Sigmoid colon (tissue), 7 donors: ENCODE measurements around the gene RNASEL. TPM values are rescaled to one million over a fixed set of nuclear protein-coding genes. Genes with fewer than 3 reads are reported as not detected.
"Not testable (repeated sequence)": the region's sequence is repeated elsewhere in the genome, so short reads cannot be mapped to it uniquely, and the experiment has no call there.

Experiments
- DNase-seq: peaks from one replicate; pipeline ENCODE4 v3.0.0-alpha.2; 2019
- H3K27ac ChIP-seq, 4 donors: fragments of 200-600 bp; sonication (generic); one replicate each; pipeline ENCODE4 v1.5.1; 2016 to 2019; ENCODE audit warnings: mild to moderate bottlenecking in 1 of 4
- H3K27me3 ChIP-seq, 3 donors: fragments of 200-600 bp; sonication (generic); one replicate each; pipeline ENCODE4 v1.5.1; 2019; ENCODE audit warnings: mild to moderate bottlenecking in 1 of 3
- H3K36me3 ChIP-seq, 4 donors: fragments of 200-600 bp; sonication (generic); one replicate each; pipeline ENCODE4 v1.5.1; 2016 to 2019
- H3K4me1 ChIP-seq, 4 donors: fragments of 200-600 bp; sonication (generic); one replicate each; pipeline ENCODE4 v1.5.1; 2017 to 2019
- H3K4me3 ChIP-seq, 4 donors: fragments of 200-600 bp; sonication (generic); one replicate each; pipeline ENCODE4 v1.5.1; 2017 to 2019; ENCODE audit warnings: mild to moderate bottlenecking in 2 of 4, moderate library complexity in 1 of 4
- H3K9me3 ChIP-seq, 4 donors: fragments of 200-600 bp in 3 of 4; sonication (generic) in 3 of 4; one replicate each; pipeline versions ENCODE4 v1.5.1 to v1.6.1; 2013 to 2019
- CTCF ChIP-seq, 4 experiments: fragments of 450-650 bp in 3 of 4; fragments of 200-600 bp in 1 of 4; IDR thresholded peaks; one replicate each; pipeline ENCODE4 v1.5.1; 2016 to 2019; ENCODE audit warnings: antibody characterized with exemption in 4 of 4, mild to moderate bottlenecking in 3 of 4, moderate library complexity in 2 of 4
- EP300 ChIP-seq, 4 donors: sonication (generic); formaldehyde crosslinking; IDR thresholded peaks; one replicate each; pipeline ENCODE4 v1.6.1; 2017; ENCODE audit warnings: antibody characterized with exemption in 4 of 4
- POLR2A ChIP-seq, 2 donors: fragments of 450-650 bp; IDR thresholded peaks; one replicate each; pipeline ENCODE4 v1.6.1; 2016; ENCODE audit warnings: antibody characterized with exemption in 2 of 2, mild to moderate bottlenecking in 2 of 2, moderate library complexity in 2 of 2
- POLR2AphosphoS5 ChIP-seq, 4 donors: sonication (generic); formaldehyde crosslinking; IDR thresholded peaks; one replicate each; pipeline ENCODE4 v1.6.1; 2017; ENCODE audit warnings: antibody characterized with exemption in 4 of 4
- WGBS, 2 donors: extraction: QIAGEN DNeasy Blood & Tissue Kit; methylation state at CpG; one replicate each; pipeline ENCODE4 v1.1.7; 2013; 5-methylcytosine and 5-hydroxymethylcytosine counted together
- intact Hi-C: fragments of 100-400 bp; cut with DNase I; formaldehyde crosslinking; loops from one replicate; pipeline ENCODE4 v1.15.1; 2023
- polyA plus RNA-seq, 3 donors: library from polyadenylated mRNA; stranded (reverse); fragments of 200-250 nt; gene quantifications; one replicate each; pipeline ENCODE4 v1.2.3, GENCODE V29; 2013
- total RNA-seq, 4 donors: library from RNA; depleted of rRNA; stranded (reverse); fragments of >200 nt; gene quantifications; one replicate each; pipeline ENCODE4 v1.1.0, GENCODE V29; 2016
- donor health status: healthy with polysubstance abuse.
- donor health status: Bipolar disorder and iron deficiency.
- donor health status: healthy.

RNASEL gene
- total and polyA plus RNA-seq, 7 donors: 6.0 to 10.0 (median 7.4) TPM

GRCh38 chr1:182633657-182634281 is 44.7 kb upstream of the RNASEL start:
- Histone ChIP-seq H3K4me1 (peaks cover 0 to 8% (median 0%) of the 10 kb centered on the region in 4 donors), H3K27ac (no peak overlapping the region), H3K27me3 (no peaks in the 10 kb centered on the region), H3K36me3 (no peaks in the 10 kb centered on the region), H3K4me3 (no peak overlapping the region), H3K9me3 (no peaks in the 10 kb centered on the region)
- TF ChIP-seq POLR2AphosphoS5 (IDR thresholded peaks at IDR 0.05) (no peak), POLR2A (IDR thresholded peaks at IDR 0.05) (no peak), EP300 (IDR thresholded peaks at IDR 0.05) (no peak), CTCF (IDR thresholded peaks at IDR 0.05) (no peak)
- intact Hi-C loops: no loop called here
- DNase-seq: no peak
- WGBS, 2 donors: 32 to 56% methylated on average over 11 of the region's 11 CpGs

DNA sequence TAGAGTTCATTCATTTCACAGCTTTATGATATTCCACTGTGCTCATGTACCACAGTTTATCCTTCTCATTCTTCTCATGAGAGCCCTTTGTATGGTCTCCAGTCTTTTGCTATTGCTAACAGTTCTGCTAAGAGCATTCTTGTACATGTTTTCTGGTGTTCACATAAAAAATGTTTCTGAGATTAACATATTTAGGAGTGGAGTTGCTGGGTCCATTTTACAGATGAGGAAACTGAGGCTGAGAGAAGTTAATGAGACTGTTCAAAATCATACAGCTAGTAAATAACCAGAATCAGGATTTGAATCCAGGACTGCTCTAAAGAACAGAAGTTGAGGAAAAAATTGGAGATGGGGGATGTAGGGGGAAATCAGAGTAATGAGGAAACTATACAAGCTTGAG is 44.0 kb upstream of the RNASEL start:
- no peaks in the 10 kb centered on the region for H3K9me3 ChIP-seq
- peaks cover 0 to 8% (median 0%) of the 10 kb centered on the region in 4 donors for H3K4me1 ChIP-seq
- TF ChIP-seq POLR2A (IDR thresholded peaks at IDR 0.05) (no peak), EP300 (IDR thresholded peaks at IDR 0.05) (no peak), CTCF (IDR thresholded peaks at IDR 0.05) (no peak), POLR2AphosphoS5 (IDR thresholded peaks at IDR 0.05) (no peak)
- no peaks in the 10 kb centered on the region for H3K36me3 ChIP-seq
- intact Hi-C loops: no loop called here
- no peak for DNase-seq
- no peaks in the 10 kb centered on the region for H3K27me3 ChIP-seq
- H3K4me3 ChIP-seq: no peak overlapping the region
- H3K27ac ChIP-seq: no peak overlapping the region

DNA sequence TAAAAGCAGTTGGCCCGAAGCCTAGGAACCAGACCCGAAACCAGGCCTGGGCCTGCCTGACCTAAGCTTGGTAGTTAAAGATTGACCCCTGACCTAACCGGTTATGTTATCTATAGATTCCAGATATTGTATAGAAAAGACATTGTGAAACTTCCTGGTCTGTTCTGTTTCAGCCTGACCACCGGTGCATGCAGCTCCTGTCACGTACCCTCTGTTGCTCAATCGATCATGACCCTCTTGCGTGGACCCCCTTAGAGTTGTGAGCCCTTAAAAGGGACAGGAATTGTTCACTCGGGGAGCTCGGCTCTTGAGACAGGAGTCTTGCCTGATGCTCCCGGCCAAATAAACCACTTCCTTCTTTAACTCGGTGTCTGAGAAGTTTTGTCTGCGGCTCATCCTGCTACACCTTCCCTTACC is 43.4 kb upstream of the RNASEL start:
- intact Hi-C loops, H3K4me1 ChIP-seq, H3K9me3 ChIP-seq, H3K27ac ChIP-seq, H3K27me3 ChIP-seq, H3K36me3 ChIP-seq, H3K4me3 ChIP-seq, DNase-seq: not testable (repeated sequence)
- 22 to 34% methylated on average over 12 of the region's 12 CpGs for WGBS, 2 donors

DNA sequence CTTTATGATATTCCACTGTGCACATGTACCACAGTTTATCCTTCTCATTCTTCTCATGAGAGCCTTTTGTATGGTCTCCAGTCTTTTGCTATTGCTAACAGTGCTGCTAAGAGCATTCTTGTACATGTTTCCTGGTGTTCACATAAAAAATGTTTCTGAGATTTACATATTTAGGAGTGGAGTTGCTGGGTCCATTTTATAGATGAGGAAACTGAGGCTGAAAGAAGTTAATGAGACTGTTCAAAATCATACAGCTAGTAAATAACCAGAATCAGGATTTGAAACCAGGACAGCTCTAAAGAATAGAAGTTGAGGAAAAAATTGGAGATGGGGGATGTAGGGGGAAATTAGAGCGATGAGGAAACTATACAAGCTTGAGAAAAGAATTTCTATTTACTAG is 42.9 kb upstream of the RNASEL start:
- Histone ChIP-seq H3K36me3 (no peaks in the 10 kb centered on the region), H3K27ac (no peak overlapping the region), H3K9me3 (no peaks in the 10 kb centered on the region), H3K27me3 (no peaks in the 10 kb centered on the region), H3K4me3 (no peak overlapping the region), H3K4me1 (peaks cover 0 to 8% (median 0%) of the 10 kb centered on the region in 4 donors)
- intact Hi-C loops: no loop called here
- TF ChIP-seq CTCF (IDR thresholded peaks at IDR 0.05) (no peak), POLR2AphosphoS5 (IDR thresholded peaks at IDR 0.05) (no peak), EP300 (IDR thresholded peaks at IDR 0.05) (no peak), POLR2A (IDR thresholded peaks at IDR 0.05) (no peak)
- WGBS, 2 donors: 31 to 68% methylated on average over 1 of the region's 1 CpG
- DNase-seq: no peak

DNA sequence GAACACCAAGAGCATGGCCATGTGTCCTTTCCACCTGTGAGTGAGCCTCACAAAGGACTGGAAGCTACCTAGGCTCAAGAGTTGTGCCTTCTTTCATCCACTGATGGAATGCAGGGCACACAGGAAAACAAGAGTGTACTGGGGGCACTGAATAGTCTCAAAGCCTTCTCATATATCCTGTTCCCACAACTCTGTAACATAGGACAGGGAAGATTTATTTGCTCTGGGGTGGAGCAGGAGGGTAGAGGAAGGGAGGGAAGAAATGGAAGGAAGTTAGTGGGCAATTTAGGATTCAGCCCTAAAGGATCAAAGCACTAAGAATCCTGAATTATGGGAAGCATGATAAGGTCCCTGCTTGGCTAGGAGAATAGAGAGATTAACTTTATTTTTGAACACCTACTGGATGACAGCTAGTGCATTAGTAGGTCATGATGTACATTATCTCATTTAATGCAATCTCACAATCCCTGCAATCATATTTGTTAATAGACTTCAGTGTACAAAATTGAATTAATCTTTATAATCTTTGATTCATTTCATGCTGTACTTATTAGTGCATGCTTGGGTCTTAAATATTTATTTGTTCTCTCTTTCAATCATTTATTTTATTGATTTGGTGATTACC is 42.1 kb upstream of the RNASEL start:
- no peak overlapping the region for H3K4me3 ChIP-seq
- intact Hi-C loops: no loop called here

More for the DNA sequence above, 42.1 kb upstream of the RNASEL start:
- TF ChIP-seq POLR2A (IDR thresholded peaks at IDR 0.05) (no peak), EP300 (IDR thresholded peaks at IDR 0.05) (no peak), CTCF (IDR thresholded peaks at IDR 0.05) (no peak), POLR2AphosphoS5 (IDR thresholded peaks at IDR 0.05) (no peak)
- H3K9me3 ChIP-seq: no peaks in the 10 kb centered on the region
- H3K4me1 ChIP-seq: peaks cover 0 to 8% (median 0%) of the 10 kb centered on the region in 4 donors
- H3K36me3 ChIP-seq: no peaks in the 10 kb centered on the region
- H3K27me3 ChIP-seq: no peaks in the 10 kb centered on the region
- H3K27ac ChIP-seq: no peak overlapping the region
- no peak for DNase-seq
